Right atrium auricular region (tissue), 2 donors: ENCODE data around the gene LRRC10. TPM values are rescaled to one million over a fixed set of nuclear protein-coding genes. Genes with fewer than 3 reads are reported as not detected.

Experiments
- DNase-seq: peaks from one replicate; pipeline ENCODE4 v3.0.0-alpha.2; 2019; ENCODE audit warnings: low spot score
- H3K27ac ChIP-seq, 2 donors: fragments of 200-600 bp; sonication (generic); 1 replicate in 1 of 2; 2 replicates in 1 of 2; pipeline ENCODE4 v1.5.1; 2016 to 2019
- H3K27me3 ChIP-seq, 2 donors: fragments of 200-600 bp; sonication (generic); one replicate each; pipeline versions ENCODE4 v1.5.1 to v1.6.0; 2017 to 2019
- H3K36me3 ChIP-seq: fragments of 200-600 bp; sonication (generic); one replicate; pipeline ENCODE4 v1.5.1; 2016
- H3K4me1 ChIP-seq, 2 donors: fragments of 200-600 bp; sonication (generic); one replicate each; pipeline versions ENCODE4 v1.5.1 to v1.6.0; 2017 to 2019
- H3K4me3 ChIP-seq, 2 donors: fragments of 200-600 bp; sonication (generic); 1 replicate in 1 of 2; 2 replicates in 1 of 2; pipeline ENCODE4 v1.5.1; 2017 to 2019; ENCODE audit warnings: mild to moderate bottlenecking in 1 of 2, moderate library complexity in 1 of 2
- H3K9me3 ChIP-seq, 2 donors: fragments of 200-600 bp; sonication (generic); one replicate each; pipeline ENCODE4 v1.5.1; 2019
- total RNA-seq, 2 donors: library from RNA; depleted of rRNA; stranded (reverse); fragments of >200 nt; gene quantifications; one replicate each; pipeline ENCODE4 v1.1.0, GENCODE V29; 2016
- TF ChIP-seq, protein P1 (sequence below), 2 donors: fragments of 200-600 bp; sonication (generic); IDR thresholded peaks; one replicate each; pipeline ENCODE4 v1.5.1; 2019; ENCODE audit warnings: antibody characterized with exemption in 2 of 2

Gene LRRC10, protein sequence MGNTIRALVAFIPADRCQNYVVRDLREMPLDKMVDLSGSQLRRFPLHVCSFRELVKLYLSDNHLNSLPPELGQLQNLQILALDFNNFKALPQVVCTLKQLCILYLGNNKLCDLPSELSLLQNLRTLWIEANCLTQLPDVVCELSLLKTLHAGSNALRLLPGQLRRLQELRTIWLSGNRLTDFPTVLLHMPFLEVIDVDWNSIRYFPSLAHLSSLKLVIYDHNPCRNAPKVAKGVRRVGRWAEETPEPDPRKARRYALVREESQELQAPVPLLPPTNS
- 10 to 100 TPM in 1 of 2 donors, 1 to 10 TPM in 1; 3.1 to 32.4 TPM for total RNA-seq

DNA sequence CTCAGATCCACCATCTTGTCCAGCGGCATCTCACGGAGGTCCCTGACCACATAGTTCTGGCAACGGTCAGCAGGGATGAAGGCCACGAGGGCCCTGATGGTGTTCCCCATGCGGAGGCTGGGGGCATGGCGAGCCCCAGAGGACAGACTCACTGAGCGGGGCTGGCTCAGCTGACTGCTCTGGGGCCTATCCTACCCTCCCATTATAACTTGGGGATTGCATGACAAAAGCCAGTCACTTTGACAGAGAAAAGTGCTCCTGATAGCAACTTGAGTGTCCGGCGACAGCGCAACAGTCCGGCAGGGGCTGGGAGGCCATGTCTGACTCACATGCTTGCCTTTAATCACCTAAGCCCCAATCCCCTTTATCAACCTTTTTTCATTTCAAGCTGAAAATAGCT is at the start of gene LRRC10:
Gene LRRC10 (minus strand): TSS at position 179 of the 400 bp plus-strand sequence. CDS start 69 bp downstream, at position 110.
- peak within 1 kb of the TSS; percentile 22 to 45 for H3K4me3 ChIP-seq
- no peaks in the 10 kb centered on the region for H3K27me3 ChIP-seq
- H3K36me3 ChIP-seq, result no peaks in the 10 kb centered on the region
- no peaks in the 10 kb centered on the region for H3K9me3 ChIP-seq
- H3K27ac ChIP-seq, result peak within 1 kb of the TSS; percentile 85
- TF ChIP-seq, protein P1, sequence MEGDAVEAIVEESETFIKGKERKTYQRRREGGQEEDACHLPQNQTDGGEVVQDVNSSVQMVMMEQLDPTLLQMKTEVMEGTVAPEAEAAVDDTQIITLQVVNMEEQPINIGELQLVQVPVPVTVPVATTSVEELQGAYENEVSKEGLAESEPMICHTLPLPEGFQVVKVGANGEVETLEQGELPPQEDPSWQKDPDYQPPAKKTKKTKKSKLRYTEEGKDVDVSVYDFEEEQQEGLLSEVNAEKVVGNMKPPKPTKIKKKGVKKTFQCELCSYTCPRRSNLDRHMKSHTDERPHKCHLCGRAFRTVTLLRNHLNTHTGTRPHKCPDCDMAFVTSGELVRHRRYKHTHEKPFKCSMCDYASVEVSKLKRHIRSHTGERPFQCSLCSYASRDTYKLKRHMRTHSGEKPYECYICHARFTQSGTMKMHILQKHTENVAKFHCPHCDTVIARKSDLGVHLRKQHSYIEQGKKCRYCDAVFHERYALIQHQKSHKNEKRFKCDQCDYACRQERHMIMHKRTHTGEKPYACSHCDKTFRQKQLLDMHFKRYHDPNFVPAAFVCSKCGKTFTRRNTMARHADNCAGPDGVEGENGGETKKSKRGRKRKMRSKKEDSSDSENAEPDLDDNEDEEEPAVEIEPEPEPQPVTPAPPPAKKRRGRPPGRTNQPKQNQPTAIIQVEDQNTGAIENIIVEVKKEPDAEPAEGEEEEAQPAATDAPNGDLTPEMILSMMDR (IDR thresholded peaks at IDR 0.05), result no peak
- DNase-seq, result no peak
- peaks cover 0 to 4% of the 10 kb centered on the region in 2 donors for H3K4me1 ChIP-seq

- TF ChIP-seq, protein P1 (IDR thresholded peaks at IDR 0.05), result no peak
- peaks cover 0 to 8% of the 10 kb centered on the region in 2 donors for H3K4me1 ChIP-seq
- H3K27ac ChIP-seq, result no peak overlapping the region
- H3K4me3 ChIP-seq, result no peak overlapping the region
- no peaks in the 10 kb centered on the region for H3K36me3 ChIP-seq
- no peak for DNase-seq
- no peaks in the 10 kb centered on the region for H3K27me3 ChIP-seq
- H3K9me3 ChIP-seq, result no peaks in the 10 kb centered on the region
Observed at GRCh38 chr12:69660164-69660863, 49.6 kb upstream of the LRRC10 start.

DNA sequence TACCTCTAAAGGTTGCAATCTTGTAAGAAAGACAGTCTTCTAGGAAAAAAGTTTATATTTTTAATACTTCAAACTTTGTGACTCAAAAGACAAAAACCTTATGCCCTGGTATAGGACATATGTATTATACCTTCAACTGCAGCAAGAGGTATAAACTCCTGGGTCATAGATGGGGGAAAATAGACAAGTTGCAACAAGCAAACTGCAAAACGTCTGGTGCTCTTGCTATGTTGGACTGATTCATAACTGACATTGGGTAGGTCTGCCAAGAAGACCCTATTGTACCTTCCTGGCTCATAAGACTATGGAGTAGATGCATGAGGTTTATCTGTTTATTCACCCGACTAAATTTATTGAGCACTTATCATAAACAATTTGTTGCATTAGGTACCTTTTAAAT is 47.5 kb upstream of the LRRC10 start:
- TF ChIP-seq, protein P1 (IDR thresholded peaks at IDR 0.05), result no peak
- H3K27me3 ChIP-seq, result no peaks in the 10 kb centered on the region
- H3K27ac ChIP-seq, result no peak overlapping the region
- H3K4me3 ChIP-seq, result no peak overlapping the region
- H3K9me3 ChIP-seq, result no peaks in the 10 kb centered on the region
- peaks cover 0 to 8% of the 10 kb centered on the region in 2 donors for H3K4me1 ChIP-seq
- no peaks in the 10 kb centered on the region for H3K36me3 ChIP-seq
- DNase-seq, result no peak

DNA sequence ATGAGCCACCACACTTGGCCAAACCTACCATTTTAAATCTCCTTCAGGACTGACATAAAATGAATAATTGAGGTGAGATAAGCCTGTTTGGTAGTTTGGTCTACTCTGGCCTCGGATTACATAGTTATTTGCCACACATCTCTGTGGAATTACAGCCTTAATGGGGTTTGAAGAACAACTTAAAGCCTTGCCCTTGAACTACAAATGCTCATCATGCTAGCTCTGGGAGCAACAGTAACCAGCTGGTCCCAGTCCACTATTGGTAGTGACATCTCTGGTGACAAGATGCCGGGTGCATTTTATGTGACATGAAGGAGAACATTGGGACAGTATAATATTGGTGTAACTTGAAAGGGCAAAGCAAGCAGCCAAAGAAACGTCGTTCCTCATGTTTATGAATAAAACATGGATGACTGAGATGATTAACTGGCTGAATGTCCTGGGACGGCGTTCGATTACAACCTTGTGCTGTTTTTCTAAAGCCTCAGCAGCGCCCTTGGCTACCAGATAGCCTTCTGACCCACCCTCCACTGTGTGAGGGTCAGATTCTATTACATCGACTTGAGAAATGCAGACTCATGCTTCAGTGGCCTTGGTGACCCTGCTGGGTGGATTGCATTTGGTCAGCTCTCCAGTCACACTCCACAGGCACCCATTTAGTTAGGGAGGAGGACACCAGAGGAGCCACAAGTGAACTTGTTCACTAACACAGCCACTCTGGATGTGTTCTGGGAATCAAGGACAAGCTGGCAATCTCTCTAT is 46.9 kb upstream of the LRRC10 start:
- H3K27me3 ChIP-seq, result no peaks in the 10 kb centered on the region
- TF ChIP-seq, protein P1 (IDR thresholded peaks at IDR 0.05), result no peak
- no peaks in the 10 kb centered on the region for H3K9me3 ChIP-seq
- no peak overlapping the region for H3K4me3 ChIP-seq
- peaks cover 0 to 8% of the 10 kb centered on the region in 2 donors for H3K4me1 ChIP-seq
- DNase-seq, result peak; percentile 55
- H3K36me3 ChIP-seq, result no peaks in the 10 kb centered on the region
- H3K27ac ChIP-seq, result no peak overlapping the region

DNA sequence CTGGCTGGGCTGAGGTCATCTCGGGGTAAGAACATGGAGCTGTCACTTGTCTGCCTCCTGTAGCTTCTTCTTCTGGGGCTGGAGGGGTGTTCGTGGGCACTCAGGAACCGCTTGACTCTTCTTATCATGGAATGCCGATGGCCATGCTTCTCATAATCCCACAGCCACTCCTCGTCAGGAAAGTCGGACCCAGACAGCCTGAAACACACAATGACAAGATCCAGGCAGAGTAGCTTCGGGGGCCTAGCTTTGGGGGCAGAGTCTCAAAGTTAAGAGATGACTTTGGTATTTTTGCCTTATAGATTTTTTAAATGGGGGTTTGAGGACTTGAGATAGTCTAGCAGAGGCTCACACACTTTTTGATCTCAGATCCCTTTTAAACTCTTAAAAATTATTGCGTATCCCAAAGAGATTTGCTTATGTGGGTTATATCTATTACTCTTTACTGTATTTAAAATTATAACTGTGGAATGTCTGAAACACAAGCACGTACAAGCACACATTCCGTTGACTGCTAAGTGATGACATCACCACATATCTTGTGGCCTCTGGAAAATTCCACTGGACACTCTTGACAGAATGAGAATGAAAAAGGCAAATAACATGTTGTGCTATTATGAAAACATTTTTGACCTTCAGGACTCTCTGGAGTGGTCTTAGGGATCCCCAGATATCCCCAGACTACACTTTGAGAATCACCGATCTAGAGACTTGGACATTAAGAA is 45.1 kb upstream of the LRRC10 start:
- no peak overlapping the region for H3K4me3 ChIP-seq
- peak overlapping the region in 1 of 2 donors; percentile 43 for H3K27ac ChIP-seq
- peak; percentile 36 for DNase-seq
- H3K9me3 ChIP-seq, result no peaks in the 10 kb centered on the region
- H3K36me3 ChIP-seq, result no peaks in the 10 kb centered on the region
- no peaks in the 10 kb centered on the region for H3K4me1 ChIP-seq
- TF ChIP-seq, protein P1 (IDR thresholded peaks at IDR 0.05), result no peak
- H3K27me3 ChIP-seq, result no peaks in the 10 kb centered on the region
